ENCODE measurements around the gene DDAH1.
"Not testable (repeated sequence)": the region's sequence is repeated elsewhere in the genome, so short reads cannot be mapped to it uniquely, and the experiment has no call there.

DDAH1 gene

DNA sequence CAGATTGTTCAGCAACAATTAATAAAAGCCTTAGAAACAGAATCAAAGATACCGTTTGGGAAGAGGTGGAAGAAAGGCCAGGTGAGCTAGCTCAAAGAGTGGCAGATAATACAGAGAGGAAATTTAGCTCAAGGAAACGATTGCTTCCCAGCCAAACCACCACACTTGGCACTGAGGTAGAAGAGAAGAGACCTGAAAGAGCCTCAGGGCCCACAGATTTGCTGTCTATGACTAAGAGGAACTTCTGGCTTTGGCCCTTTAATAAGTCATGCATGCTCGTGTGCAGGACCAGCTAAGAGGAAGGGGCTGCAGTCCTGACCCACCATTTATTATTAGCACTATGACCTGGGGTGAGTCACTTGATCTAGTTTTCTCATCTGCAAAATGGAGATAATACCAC lies 115.7 kb downstream of the DDAH1 start:
- H3K36me3 ChIP-seq (ENCODE audit: control insufficient read depth in 2 of 2, insufficient read depth in 2 of 2, low read length in 2 of 2) = peaks cover 7 to 12% of the 10 kb centered on the region in 2 donors
- H3K9ac ChIP-seq (ENCODE audit: low read depth in 1 of 2, low read length in 2 of 2) = no peak overlapping the region
- H3K9me3 ChIP-seq (ENCODE audit: control insufficient read depth in 2 of 2, low read length in 2 of 2) = no peaks in the 10 kb centered on the region
- no peaks in the 10 kb centered on the region for H3K27me3 ChIP-seq (ENCODE audit: control insufficient read depth in 2 of 2, insufficient read depth in 2 of 2, low read length in 2 of 2)
- no peak overlapping the region for H3K4me3 ChIP-seq (ENCODE audit: low read length in 2 of 2)
- no peaks in the 10 kb centered on the region for H3K4me1 ChIP-seq (ENCODE audit: control insufficient read depth in 2 of 2, insufficient read depth in 2 of 2, low read length in 2 of 2)
- no peak overlapping the region for H3K27ac ChIP-seq (ENCODE audit: low read depth in 2 of 2, low read length in 2 of 2)

DNA sequence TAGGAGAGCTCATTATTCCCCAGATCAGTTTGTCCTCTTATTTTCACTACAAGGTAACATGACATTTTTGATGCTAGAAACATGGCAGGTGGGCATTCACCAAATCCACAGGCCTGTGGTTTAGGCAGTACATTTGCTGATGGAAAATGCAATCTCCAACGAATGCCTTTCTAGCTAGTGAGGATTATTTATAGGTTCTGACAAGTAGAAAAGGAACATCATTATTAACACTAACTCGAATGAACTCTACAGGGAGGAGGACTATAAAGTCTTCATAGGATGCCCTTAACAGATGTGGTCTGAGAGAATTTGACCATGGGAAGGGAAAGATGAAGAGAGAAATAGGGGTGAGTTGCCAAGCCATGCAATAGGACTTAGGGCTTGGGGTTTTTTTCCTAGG lies 117.1 kb downstream of the DDAH1 start:
- Histone ChIP-seq H3K36me3 (ENCODE audit: control insufficient read depth in 2 of 2, insufficient read depth in 2 of 2, low read length in 2 of 2) (peaks cover 7 to 12% of the 10 kb centered on the region in 2 donors), H3K27ac (ENCODE audit: low read depth in 2 of 2, low read length in 2 of 2) (no peak overlapping the region), H3K4me1 (ENCODE audit: control insufficient read depth in 2 of 2, insufficient read depth in 2 of 2, low read length in 2 of 2) (peaks cover 0 to 3% of the 10 kb centered on the region in 2 donors), H3K27me3 (ENCODE audit: control insufficient read depth in 2 of 2, insufficient read depth in 2 of 2, low read length in 2 of 2) (no peaks in the 10 kb centered on the region), H3K9ac (ENCODE audit: low read depth in 1 of 2, low read length in 2 of 2) (no peak overlapping the region), H3K4me3 (ENCODE audit: low read length in 2 of 2) (no peak overlapping the region), H3K9me3 (ENCODE audit: control insufficient read depth in 2 of 2, low read length in 2 of 2) (no peaks in the 10 kb centered on the region)

DNA sequence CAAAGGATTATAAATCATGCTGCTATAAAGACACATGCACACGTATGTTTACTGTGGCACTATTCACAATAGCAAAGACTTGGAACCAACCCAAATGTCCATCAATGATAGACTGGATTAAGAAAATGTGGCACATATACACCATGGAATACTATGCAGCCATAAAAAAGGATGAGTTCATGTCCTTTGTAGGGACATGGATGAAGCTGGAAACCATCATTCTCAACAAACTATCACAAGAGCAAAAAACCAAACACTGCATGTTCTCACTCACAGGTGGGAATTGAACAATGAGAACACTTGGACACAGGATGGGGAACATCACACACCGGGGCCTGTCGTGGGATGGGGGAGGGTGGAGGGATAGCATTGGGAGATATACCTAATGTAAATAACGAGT lies 117.7 kb downstream of the DDAH1 start:
- not testable (repeated sequence) for H3K27me3 ChIP-seq (ENCODE audit: control insufficient read depth in 2 of 2, insufficient read depth in 2 of 2, low read length in 2 of 2); H3K9me3 ChIP-seq (ENCODE audit: control insufficient read depth in 2 of 2, low read length in 2 of 2); H3K4me1 ChIP-seq (ENCODE audit: control insufficient read depth in 2 of 2, insufficient read depth in 2 of 2, low read length in 2 of 2); H3K4me3 ChIP-seq (ENCODE audit: low read length in 2 of 2); H3K9ac ChIP-seq (ENCODE audit: low read depth in 1 of 2, low read length in 2 of 2); H3K27ac ChIP-seq (ENCODE audit: low read depth in 2 of 2, low read length in 2 of 2)
- H3K36me3 ChIP-seq (ENCODE audit: control insufficient read depth in 2 of 2, insufficient read depth in 2 of 2, low read length in 2 of 2) = peaks cover 7 to 12% of the 10 kb centered on the region in 2 donors

DNA sequence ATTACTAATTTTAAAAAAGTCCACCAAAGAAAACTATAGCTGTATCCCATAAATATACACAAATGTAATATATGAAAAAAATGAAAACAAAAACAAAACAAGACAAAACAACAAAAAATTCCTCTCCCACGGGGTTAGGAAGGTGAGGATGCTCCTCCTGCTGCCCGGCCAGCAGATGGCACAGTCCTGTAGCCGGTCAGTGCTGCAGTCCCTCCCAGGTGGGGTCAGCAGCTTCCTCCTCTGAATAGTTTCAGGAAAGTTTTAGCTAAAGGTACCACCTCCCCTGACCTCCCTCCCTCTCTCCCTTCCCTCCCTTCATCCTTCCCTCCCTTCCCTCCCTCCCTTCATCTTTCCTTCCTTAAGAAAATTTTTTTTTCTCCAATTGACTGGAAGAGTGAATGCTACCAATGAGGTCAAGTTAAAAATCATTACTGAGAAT lies 120.7 kb downstream of the DDAH1 start:
- Histone ChIP-seq H3K9ac (ENCODE audit: low read depth in 1 of 2, low read length in 2 of 2) (no peak overlapping the region), H3K9me3 (ENCODE audit: control insufficient read depth in 2 of 2, low read length in 2 of 2) (no peaks in the 10 kb centered on the region), H3K4me1 (ENCODE audit: control insufficient read depth in 2 of 2, insufficient read depth in 2 of 2, low read length in 2 of 2) (peaks cover 0 to 3% of the 10 kb centered on the region in 2 donors), H3K36me3 (ENCODE audit: control insufficient read depth in 2 of 2, insufficient read depth in 2 of 2, low read length in 2 of 2) (peaks cover 4 to 5% of the 10 kb centered on the region in 2 donors), H3K27me3 (ENCODE audit: control insufficient read depth in 2 of 2, insufficient read depth in 2 of 2, low read length in 2 of 2) (no peaks in the 10 kb centered on the region), H3K4me3 (ENCODE audit: low read length in 2 of 2) (no peak overlapping the region), H3K27ac (ENCODE audit: low read depth in 2 of 2, low read length in 2 of 2) (no peak overlapping the region)

DNA sequence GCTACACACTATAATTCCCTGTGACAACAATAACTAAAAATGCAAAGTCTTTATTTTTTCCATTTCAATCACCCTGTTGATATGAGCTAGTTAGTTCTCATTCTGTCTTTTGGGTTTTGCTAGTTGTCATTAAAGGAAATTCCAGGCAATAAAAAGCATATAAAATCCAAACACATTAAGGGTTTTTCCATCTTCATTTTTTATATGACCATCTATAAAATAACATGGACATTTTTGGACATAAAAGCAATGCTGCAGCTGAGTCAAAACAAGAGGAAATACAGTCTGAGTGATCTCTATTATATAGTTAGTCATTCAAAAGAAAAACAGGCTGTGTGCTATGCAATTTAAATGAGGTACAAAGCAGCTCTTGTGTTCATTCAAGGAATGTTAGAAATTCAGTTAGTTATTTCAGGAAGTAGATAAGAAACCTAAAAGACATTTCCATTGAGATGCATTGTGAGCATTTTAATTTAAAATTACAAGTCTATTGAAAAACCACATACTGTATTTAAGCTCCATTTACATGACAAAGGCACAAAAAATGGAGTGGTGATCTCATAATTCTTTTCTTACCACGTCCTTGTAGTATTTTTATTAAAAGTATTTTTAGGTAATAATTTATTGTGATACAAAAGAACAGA lies 121.2 kb downstream of the DDAH1 start:
- no peaks in the 10 kb centered on the region for H3K9me3 ChIP-seq (ENCODE audit: control insufficient read depth in 2 of 2, low read length in 2 of 2)
- no peak overlapping the region for H3K9ac ChIP-seq (ENCODE audit: low read depth in 1 of 2, low read length in 2 of 2)
- H3K4me3 ChIP-seq (ENCODE audit: low read length in 2 of 2) = no peak overlapping the region
- H3K27me3 ChIP-seq (ENCODE audit: control insufficient read depth in 2 of 2, insufficient read depth in 2 of 2, low read length in 2 of 2) = no peaks in the 10 kb centered on the region
- H3K27ac ChIP-seq (ENCODE audit: low read depth in 2 of 2, low read length in 2 of 2) = no peak overlapping the region
- H3K36me3 ChIP-seq (ENCODE audit: control insufficient read depth in 2 of 2, insufficient read depth in 2 of 2, low read length in 2 of 2) = peaks cover under 1 to 5% of the 10 kb centered on the region in 2 donors
- H3K4me1 ChIP-seq (ENCODE audit: control insufficient read depth in 2 of 2, insufficient read depth in 2 of 2, low read length in 2 of 2) = peaks cover 0 to 3% of the 10 kb centered on the region in 2 donors

DNA sequence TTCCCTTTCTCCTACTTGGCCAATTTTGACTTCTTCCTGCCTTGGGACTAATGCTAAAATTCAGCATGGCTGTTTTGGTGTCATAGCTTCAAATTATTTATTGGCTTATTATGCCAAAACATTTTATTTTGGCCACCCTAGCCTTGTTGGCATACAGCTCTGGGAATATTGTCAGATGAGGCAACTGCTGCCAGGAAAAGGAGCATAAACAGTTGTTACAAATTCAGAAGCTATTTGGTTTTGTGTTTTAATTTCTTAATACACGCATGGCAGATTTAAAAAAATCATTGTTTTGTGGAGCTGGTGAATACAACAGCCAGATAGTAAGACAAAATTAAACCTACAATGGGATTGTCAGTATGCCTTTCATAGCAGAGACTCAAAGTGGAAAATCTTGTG lies 121.7 kb downstream of the DDAH1 start:
- peaks cover 0 to 3% of the 10 kb centered on the region in 2 donors for H3K4me1 ChIP-seq (ENCODE audit: control insufficient read depth in 2 of 2, insufficient read depth in 2 of 2, low read length in 2 of 2)
- H3K36me3 ChIP-seq (ENCODE audit: control insufficient read depth in 2 of 2, insufficient read depth in 2 of 2, low read length in 2 of 2) = peaks cover 0 to 5% of the 10 kb centered on the region in 2 donors
- H3K27ac ChIP-seq (ENCODE audit: low read depth in 2 of 2, low read length in 2 of 2) = no peak overlapping the region
- H3K27me3 ChIP-seq (ENCODE audit: control insufficient read depth in 2 of 2, insufficient read depth in 2 of 2, low read length in 2 of 2) = no peaks in the 10 kb centered on the region
- H3K9ac ChIP-seq (ENCODE audit: low read depth in 1 of 2, low read length in 2 of 2) = no peak overlapping the region
- H3K9me3 ChIP-seq (ENCODE audit: control insufficient read depth in 2 of 2, low read length in 2 of 2) = no peaks in the 10 kb centered on the region
- no peak overlapping the region for H3K4me3 ChIP-seq (ENCODE audit: low read length in 2 of 2)

DNA sequence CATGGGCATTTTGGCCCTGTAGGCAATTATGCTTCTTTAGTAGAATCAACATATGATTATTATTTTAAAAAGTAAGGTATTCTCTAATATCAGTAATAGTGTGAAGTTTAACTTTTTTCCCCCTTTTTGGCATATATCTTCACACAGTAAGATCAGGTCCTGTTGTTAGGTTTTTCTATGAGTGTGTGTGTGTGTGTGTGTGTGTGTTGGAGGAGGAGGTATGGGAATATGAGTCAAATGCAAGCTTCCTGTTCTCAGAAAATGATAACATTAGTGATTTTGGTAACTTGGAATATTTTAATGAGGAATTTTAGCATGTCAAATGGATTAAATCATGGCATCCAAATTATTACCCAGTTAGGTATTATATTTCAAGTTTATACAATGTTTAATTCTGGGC lies 122.8 kb downstream of the DDAH1 start:
- Histone ChIP-seq H3K4me1 (ENCODE audit: control insufficient read depth in 2 of 2, insufficient read depth in 2 of 2, low read length in 2 of 2) (peaks cover 0 to 3% of the 10 kb centered on the region in 2 donors), H3K36me3 (ENCODE audit: control insufficient read depth in 2 of 2, insufficient read depth in 2 of 2, low read length in 2 of 2) (no peaks in the 10 kb centered on the region), H3K9ac (ENCODE audit: low read depth in 1 of 2, low read length in 2 of 2) (no peak overlapping the region), H3K27me3 (ENCODE audit: control insufficient read depth in 2 of 2, insufficient read depth in 2 of 2, low read length in 2 of 2) (no peaks in the 10 kb centered on the region), H3K4me3 (ENCODE audit: low read length in 2 of 2) (no peak overlapping the region), H3K27ac (ENCODE audit: low read depth in 2 of 2, low read length in 2 of 2) (no peak overlapping the region), H3K9me3 (ENCODE audit: control insufficient read depth in 2 of 2, low read length in 2 of 2) (no peaks in the 10 kb centered on the region)

DNA sequence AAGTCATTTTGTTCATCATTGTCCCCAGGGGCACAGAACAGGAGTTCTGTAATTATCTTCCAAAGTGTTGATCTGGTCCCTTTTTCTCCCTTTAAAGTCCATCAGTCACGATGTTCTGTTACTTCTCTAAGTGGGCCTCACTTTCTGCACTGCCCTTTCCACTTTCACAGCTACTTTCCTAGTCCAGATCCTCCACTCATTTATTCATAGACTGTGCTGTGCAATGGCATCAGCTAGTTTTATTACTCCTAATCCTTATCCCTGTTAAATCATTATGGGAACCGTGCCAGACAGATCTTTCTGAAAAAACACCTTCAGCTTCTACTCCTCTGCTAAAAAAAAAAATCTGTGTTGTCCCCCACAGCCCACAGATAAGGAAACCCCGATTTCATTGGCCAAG lies 124.5 kb downstream of the DDAH1 start:
- H3K9me3 ChIP-seq (ENCODE audit: control insufficient read depth in 2 of 2, low read length in 2 of 2) = no peaks in the 10 kb centered on the region
- peaks cover 0 to 3% of the 10 kb centered on the region in 2 donors for H3K4me1 ChIP-seq (ENCODE audit: control insufficient read depth in 2 of 2, insufficient read depth in 2 of 2, low read length in 2 of 2)
- no peaks in the 10 kb centered on the region for H3K36me3 ChIP-seq (ENCODE audit: control insufficient read depth in 2 of 2, insufficient read depth in 2 of 2, low read length in 2 of 2)
- H3K27me3 ChIP-seq (ENCODE audit: control insufficient read depth in 2 of 2, insufficient read depth in 2 of 2, low read length in 2 of 2) = no peaks in the 10 kb centered on the region
- no peak overlapping the region for H3K4me3 ChIP-seq (ENCODE audit: low read length in 2 of 2)
- no peak overlapping the region for H3K27ac ChIP-seq (ENCODE audit: low read depth in 2 of 2, low read length in 2 of 2)
- no peak overlapping the region for H3K9ac ChIP-seq (ENCODE audit: low read depth in 1 of 2, low read length in 2 of 2)

DNA sequence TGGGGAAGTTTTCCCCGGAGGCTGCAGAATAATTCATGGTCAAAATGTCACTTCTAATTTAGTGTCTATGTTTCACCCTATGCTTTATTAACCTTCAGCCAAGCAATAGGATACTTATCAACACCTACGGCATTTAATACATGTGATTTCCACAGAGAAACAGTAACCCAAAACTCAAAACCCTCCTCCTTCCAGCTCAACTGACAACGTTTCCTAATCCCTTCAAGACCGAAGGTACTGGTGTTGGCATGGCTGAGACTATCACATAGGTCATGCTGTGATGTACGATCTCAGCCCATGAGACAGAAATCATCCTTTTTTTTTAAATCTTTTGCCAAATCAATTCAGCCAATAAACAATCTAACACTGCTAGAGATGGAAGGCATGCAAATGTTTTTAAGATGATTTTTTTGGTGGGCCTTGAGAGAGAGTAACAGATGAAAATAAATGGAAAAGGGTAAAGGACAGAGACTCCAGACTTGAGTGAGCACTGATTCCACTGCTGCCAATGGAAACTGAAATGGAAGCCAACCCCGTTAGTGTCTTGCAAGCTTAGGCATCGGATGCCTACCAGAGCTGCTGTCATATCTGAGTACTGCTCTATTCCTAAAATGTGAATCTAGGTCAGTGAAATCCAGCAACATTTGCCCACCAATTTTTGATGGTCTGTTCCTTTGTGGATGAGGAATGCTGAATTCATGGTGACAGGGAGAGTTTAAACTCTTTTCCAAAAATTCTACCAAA lies 125.1 kb downstream of the DDAH1 start:
- H3K27ac ChIP-seq (ENCODE audit: low read depth in 2 of 2, low read length in 2 of 2) = no peak overlapping the region
- H3K9me3 ChIP-seq (ENCODE audit: control insufficient read depth in 2 of 2, low read length in 2 of 2) = no peaks in the 10 kb centered on the region
- H3K4me3 ChIP-seq (ENCODE audit: low read length in 2 of 2) = no peak overlapping the region
- H3K36me3 ChIP-seq (ENCODE audit: control insufficient read depth in 2 of 2, insufficient read depth in 2 of 2, low read length in 2 of 2) = no peaks in the 10 kb centered on the region
- no peaks in the 10 kb centered on the region for H3K27me3 ChIP-seq (ENCODE audit: control insufficient read depth in 2 of 2, insufficient read depth in 2 of 2, low read length in 2 of 2)
- H3K9ac ChIP-seq (ENCODE audit: low read depth in 1 of 2, low read length in 2 of 2) = no peak overlapping the region
- peaks cover 0 to 3% of the 10 kb centered on the region in 2 donors for H3K4me1 ChIP-seq (ENCODE audit: control insufficient read depth in 2 of 2, insufficient read depth in 2 of 2, low read length in 2 of 2)

DNA sequence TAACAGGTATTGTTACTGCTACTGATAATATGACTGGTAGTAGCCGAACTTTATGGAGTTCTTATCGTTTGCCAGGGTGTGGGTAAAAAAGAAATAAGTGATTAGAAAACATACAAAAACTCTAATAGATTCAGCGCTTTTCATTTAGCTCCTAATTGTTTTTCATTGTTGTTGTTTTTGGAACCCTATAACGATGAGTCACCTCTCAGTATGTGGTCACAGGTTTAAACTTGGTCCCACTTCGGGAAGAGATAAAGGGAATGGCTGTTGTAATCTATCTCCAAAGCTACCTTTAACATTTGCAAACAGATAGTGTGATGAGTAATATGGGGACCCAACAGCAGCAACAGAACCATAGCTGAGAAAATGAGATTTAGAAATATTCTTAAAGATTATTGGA lies 125.9 kb downstream of the DDAH1 start:
- H3K9me3 ChIP-seq (ENCODE audit: control insufficient read depth in 2 of 2, low read length in 2 of 2) = no peaks in the 10 kb centered on the region
- no peaks in the 10 kb centered on the region for H3K27me3 ChIP-seq (ENCODE audit: control insufficient read depth in 2 of 2, insufficient read depth in 2 of 2, low read length in 2 of 2)
- H3K36me3 ChIP-seq (ENCODE audit: control insufficient read depth in 2 of 2, insufficient read depth in 2 of 2, low read length in 2 of 2) = no peaks in the 10 kb centered on the region
- peaks cover 0 to 3% of the 10 kb centered on the region in 2 donors for H3K4me1 ChIP-seq (ENCODE audit: control insufficient read depth in 2 of 2, insufficient read depth in 2 of 2, low read length in 2 of 2)
- no peak overlapping the region for H3K9ac ChIP-seq (ENCODE audit: low read depth in 1 of 2, low read length in 2 of 2)
- H3K27ac ChIP-seq (ENCODE audit: low read depth in 2 of 2, low read length in 2 of 2) = no peak overlapping the region
- no peak overlapping the region for H3K4me3 ChIP-seq (ENCODE audit: low read length in 2 of 2)
